HepG2 (cell line): ENCODE results near the gene ADAMTS4. TPM values are rescaled to one million over a fixed set of nuclear protein-coding genes. Genes with fewer than 3 reads are reported as not detected.
A peak's percentile ranks its signal among the peaks of the same experiment; 100 is the strongest.

Experiments
- CREB1 ChIP-seq, 2 experiments: fragments of 450-650 bp in 1 of 2; IDR thresholded peaks; 2 replicates each; pipeline ENCODE4 v1.6.1; 2016 to 2017; ENCODE audit warnings: control low read depth in 1 of 2, mild to moderate bottlenecking in 1 of 2, missing compliant biosample characterization in 1 of 2, missing genetic modification characterization in 1 of 2
- CTCF ChIP-seq: sonication (generic); formaldehyde crosslinking; IDR thresholded peaks from 2 replicates; pipeline ENCODE4 v1.5.0; 2020; ENCODE audit warnings: mild to moderate bottlenecking, missing genetic modification reagents, moderate library complexity
- HMGXB3 ChIP-seq: sonication (generic); formaldehyde crosslinking; IDR thresholded peaks from 2 replicates; pipeline ENCODE4 v1.4.0; 2020; ENCODE audit warnings: missing genetic modification reagents, borderline replicate concordance
- HOXA7 ChIP-seq: sonication (generic); formaldehyde crosslinking; IDR thresholded peaks from 2 replicates; pipeline ENCODE4 v1.8.1; 2022; ENCODE audit warnings: mild to moderate bottlenecking, missing genetic modification reagents, moderate library complexity
- MTA3 ChIP-seq: sonication (generic); formaldehyde crosslinking; IDR thresholded peaks from 2 replicates; pipeline ENCODE4 v1.4.0; 2020; ENCODE audit warnings: missing genetic modification reagents
- REXO4 ChIP-seq: sonication (generic); formaldehyde crosslinking; IDR thresholded peaks from 2 replicates; pipeline ENCODE4 v1.8.0; 2022; ENCODE audit warnings: missing genetic modification reagents, mild to moderate bottlenecking, borderline replicate concordance
- RFXANK ChIP-seq: IDR thresholded peaks from 2 replicates; pipeline ENCODE4 v1.6.1; 2016
- SAFB2 ChIP-seq: sonication (generic); formaldehyde crosslinking; IDR thresholded peaks from 2 replicates; pipeline ENCODE4 v1.5.1; 2020; ENCODE audit warnings: missing genetic modification reagents, low read depth, mild to moderate bottlenecking, borderline replicate concordance
- TOE1 ChIP-seq: sonication (generic); formaldehyde crosslinking; IDR thresholded peaks from 2 replicates; pipeline ENCODE4 v1.4.0; 2020; ENCODE audit warnings: mild to moderate bottlenecking, missing genetic modification reagents
- ZBTB25 ChIP-seq: IDR thresholded peaks from 2 replicates; pipeline ENCODE4 v1.6.1; 2018; ENCODE audit warnings: missing genetic modification reagents
- ZFY ChIP-seq: sonication (generic); formaldehyde crosslinking; IDR thresholded peaks from 2 replicates; pipeline ENCODE4 v1.4.0; 2020; ENCODE audit warnings: missing genetic modification reagents
- ZNF121 ChIP-seq: sonication (generic); formaldehyde crosslinking; IDR thresholded peaks from 2 replicates; pipeline ENCODE4 v1.5.0; 2020; ENCODE audit warnings: mild to moderate bottlenecking, missing genetic modification reagents
- ZNF280B ChIP-seq: sonication (generic); formaldehyde crosslinking; IDR thresholded peaks from 2 replicates; pipeline ENCODE4 v1.5.0; 2020; ENCODE audit warnings: missing genetic modification reagents, mild to moderate bottlenecking, borderline replicate concordance
- ZNF281 ChIP-seq: sonication (generic); formaldehyde crosslinking; IDR thresholded peaks from 2 replicates; pipeline ENCODE4 v1.4.0; 2020; ENCODE audit warnings: missing genetic modification reagents, borderline replicate concordance
- ZNF367 ChIP-seq: sonication (generic); formaldehyde crosslinking; IDR thresholded peaks from 2 replicates; pipeline ENCODE4 v1.4.0; 2020; ENCODE audit warnings: missing genetic modification reagents, borderline replicate concordance
- ZNF772 ChIP-seq: sonication (generic); formaldehyde crosslinking; IDR thresholded peaks from 2 replicates; pipeline ENCODE4 v1.5.0; 2020; ENCODE audit warnings: mild to moderate bottlenecking, missing genetic modification reagents
- ZNF773 ChIP-seq: sonication (generic); formaldehyde crosslinking; IDR thresholded peaks from 2 replicates; pipeline ENCODE4 v1.4.0; 2020; ENCODE audit warnings: missing genetic modification reagents, borderline replicate concordance
- ZNF792 ChIP-seq: IDR thresholded peaks from 2 replicates; pipeline ENCODE4 v1.6.1; 2016
- polyA plus RNA-seq, 8 experiments: library from polyadenylated mRNA; depleted of rRNA in 3 of 8; stranded (reverse) in 7 of 8; unstranded in 1 of 8; fragments of >200 nt; fragmentation: Illumina TruSeq in 4 of 8; extraction: Trizol in 4 of 8; gene quantifications; 2 replicates each; pipeline versions ENCODE4 v1.2.1 to v1.2.3, GENCODE V29; 2011 to 2016; ENCODE audit warnings: low read depth in 4 of 8, missing spikeins in 1 of 8, mixed read lengths in 1 of 8; ENCODE audit not compliant: insufficient read depth in 1 of 8
- total RNA-seq, 5 experiments: library from RNA; depleted of rRNA; stranded (reverse); fragments of >200 nt; fragmentation: Illumina TruSeq; extraction: Trizol; gene quantifications; 2 replicates each; pipeline ENCODE4 v1.2.3, GENCODE V29; 2016; ENCODE audit warnings: low read depth in 1 of 5

ADAMTS4 gene
- total and polyA plus RNA-seq, 2 of the 13 experiments (the other 11 are each of a cell fraction or from before 2014, with no cell fraction given), result 0.51 to 1.7 TPM

- TF ChIP-seq REXO4, result no peak
- TF ChIP-seq CTCF, result no peak
- TF ChIP-seq ZNF281 (CRISPR knock-in tag), result no peak
- no peak for TF ChIP-seq ZNF772 (CRISPR knock-in tag)
- no peak for TF ChIP-seq CREB1 (IDR thresholded peaks at IDR 0.05)
- TF ChIP-seq CREB1 (CRISPR knock-in tag; IDR thresholded peaks at IDR 0.05), result no peak
- TF ChIP-seq ZNF121 (CRISPR knock-in tag), result no peak
- no peak for TF ChIP-seq ZNF773
- TF ChIP-seq RFXANK (CRISPR knock-in tag), result no peak
- no peak for TF ChIP-seq SAFB2 (CRISPR knock-in tag)
- TF ChIP-seq TOE1 (CRISPR knock-in tag), result no peak
- no peak; the same call in 1 of the 2 replicates for TF ChIP-seq ZBTB25 (CRISPR knock-in tag)
- TF ChIP-seq HOXA7 (CRISPR knock-in tag), result no peak
- no peak for TF ChIP-seq MTA3 (CRISPR knock-in tag)
- TF ChIP-seq HMGXB3 (CRISPR knock-in tag), result no peak
- TF ChIP-seq ZNF367 (CRISPR knock-in tag), result no peak
- TF ChIP-seq ZNF792 (CRISPR knock-in tag), result no peak; the same call in 1 of the 2 replicates
- no peak for TF ChIP-seq ZNF280B
- TF ChIP-seq ZFY (CRISPR knock-in tag), result peak; percentile 23
Observed at GRCh38 chr1:161226320-161226711, 27.5 kb upstream of the ADAMTS4 start (continued).
